Activated CD8-positive, alpha-beta memory T cell treated with anti-CD3 and anti-CD28 coated beads for 24 hours (primary cell): ENCODE data around the gene CDPF1.

Experiments used
- DNase-seq: peaks from one replicate; pipeline ENCODE4 v3.0.0-alpha.2; 2020

Gene CDPF1

GRCh38 chr22:46250035-46250782 lies at the start of gene CDPF1:
CDPF1 (minus strand) TSS chr22:46250293; CDS start chr22:46248284, 2,009 bp downstream.
- DNase-seq: peak; percentile 96

- DNase-seq: no peak
These were observed 49.0 kb upstream of the CDPF1 start for GRCh38 chr22:46299101-46299500.

- no peak for DNase-seq
These were observed 47.2 kb upstream of the CDPF1 start for GRCh38 chr22:46297151-46297812.

GRCh38 chr22:46296257-46297150 lies 46.4 kb upstream of the CDPF1 start, which contains the start of gene GTSE1:
GTSE1 (plus strand) TSS chr22:46296870; CDS start chr22:46297401, 531 bp downstream.
- peak; percentile 97 for DNase-seq

GRCh38 chr22:46295277-46295971 lies 45.3 kb upstream of the CDPF1 start:
- DNase-seq: no peak

- no peak for DNase-seq
These were observed 44.7 kb upstream of the CDPF1 start for GRCh38 chr22:46294784-46295183.

GRCh38 chr22:46293577-46294260 lies 43.6 kb upstream of the CDPF1 start:
- no peak for DNase-seq

GRCh38 chr22:46292732-46293131 lies 42.6 kb upstream of the CDPF1 start:
- no peak for DNase-seq

- DNase-seq: no peak
These were observed 42.1 kb upstream of the CDPF1 start for GRCh38 chr22:46292173-46292572.

GRCh38 chr22:46290843-46291785 lies 41.0 kb upstream of the CDPF1 start:
- no peak for DNase-seq

GRCh38 chr22:46290121-46290842 lies 40.2 kb upstream of the CDPF1 start:
- no peak for DNase-seq

- no peak for DNase-seq
These were observed 39.3 kb upstream of the CDPF1 start for GRCh38 chr22:46289244-46289891.

- DNase-seq: no peak
These were observed 38.8 kb upstream of the CDPF1 start for GRCh38 chr22:46288846-46289243.

- DNase-seq: peak; percentile 70
These were observed 38.0 kb upstream of the CDPF1 start for GRCh38 chr22:46287873-46288751.

GRCh38 chr22:46286941-46287872 lies 37.1 kb upstream of the CDPF1 start:
- DNase-seq: no peak

- DNase-seq: no peak
These were observed 35.9 kb upstream of the CDPF1 start for GRCh38 chr22:46286006-46286405.
